Parathyroid adenoma (tissue), 2 donors: ENCODE data around the gene RFC4.
A peak's percentile ranks its signal among the peaks of the same experiment; 100 is the strongest.
"Not testable (repeated sequence)": the region's sequence is repeated elsewhere in the genome, so short reads cannot be mapped to it uniquely, and the experiment has no call there.

Experiments
- H2AFZ ChIP-seq: fragments of 300-600 bp; sonication (generic); one replicate; pipeline ENCODE4 v1.7.0; 2017; ENCODE audit warnings: antibody characterized with exemption, mild to moderate bottlenecking
- H3K27ac ChIP-seq: fragments of 300-600 bp; sonication (generic); one replicate; pipeline ENCODE4 v1.7.0; 2017
- H3K27me3 ChIP-seq: fragments of 300-600 bp; sonication (generic); one replicate; pipeline ENCODE4 v1.7.0; 2017; ENCODE audit warnings: low read length; ENCODE audit not compliant: control insufficient read depth, insufficient read depth
- H3K36me3 ChIP-seq: fragments of 300-600 bp; sonication (generic); one replicate; pipeline ENCODE4 v1.7.0; 2017; ENCODE audit warnings: low read length; ENCODE audit not compliant: control insufficient read depth, insufficient read depth
- H3K4me1 ChIP-seq: fragments of 300-600 bp; sonication (generic); one replicate; pipeline ENCODE4 v1.7.0; 2017; ENCODE audit warnings: control low read depth
- H3K4me2 ChIP-seq: fragments of 300-600 bp; sonication (generic); one replicate; pipeline ENCODE4 v1.7.0; 2017; ENCODE audit warnings: low read length
- H3K4me3 ChIP-seq: fragments of 300-600 bp; sonication (generic); one replicate; pipeline ENCODE4 v1.7.0; 2017; ENCODE audit warnings: low read depth, low read length
- H3K79me2 ChIP-seq: fragments of 300-600 bp; sonication (generic); one replicate; pipeline ENCODE4 v1.7.0; 2017; ENCODE audit warnings: control low read depth
- H3K9ac ChIP-seq: fragments of 300-600 bp; sonication (generic); one replicate; pipeline ENCODE4 v1.7.0; 2017; ENCODE audit warnings: mild to moderate bottlenecking
- H3K9me3 ChIP-seq: fragments of 300-600 bp; sonication (generic); one replicate; pipeline ENCODE4 v1.7.0; 2017; ENCODE audit warnings: low read length; ENCODE audit not compliant: control insufficient read depth
- CTCF ChIP-seq: fragments of 300-600 bp; sonication (generic); IDR thresholded peaks from one replicate; pipeline ENCODE4 v1.7.0; 2017; ENCODE audit warnings: antibody characterized with exemption, mild to moderate bottlenecking
- donor health status: primary hyperparathyroidism.

The RFC4 gene

GRCh38 chr3:186821429-186822387 is 15.4 kb upstream of the RFC4 start:
- Histone ChIP-seq H3K4me3 (no peak overlapping the region), H3K27ac (no peak overlapping the region), H3K4me2 (no peak overlapping the region), H3K79me2 (no peaks in the 10 kb centered on the region), H3K9ac (no peak overlapping the region), H3K36me3 (no peaks in the 10 kb centered on the region), H3K27me3 (no peaks in the 10 kb centered on the region), H3K9me3 (no peaks in the 10 kb centered on the region), H3K4me1 (peaks cover 9% of the 10 kb centered on the region), H2AFZ (no peak overlapping the region)
- peak; percentile 74 for TF ChIP-seq CTCF

- Histone ChIP-seq H3K4me2 (no peak overlapping the region), H3K4me1 (no peaks in the 10 kb centered on the region), H3K36me3 (no peaks in the 10 kb centered on the region), H2AFZ (no peak overlapping the region), H3K9ac (no peak overlapping the region), H3K4me3 (no peak overlapping the region), H3K27ac (no peak overlapping the region), H3K27me3 (no peaks in the 10 kb centered on the region), H3K79me2 (no peaks in the 10 kb centered on the region), H3K9me3 (no peaks in the 10 kb centered on the region)
- no peak for TF ChIP-seq CTCF
Measured at GRCh38 chr3:186818956-186819355, 12.7 kb upstream of the RFC4 start.

- H3K27me3 ChIP-seq = no peaks in the 10 kb centered on the region
- no peak overlapping the region for H3K4me2 ChIP-seq
- no peak overlapping the region for H2AFZ ChIP-seq
- H3K4me1 ChIP-seq = no peaks in the 10 kb centered on the region
- no peak overlapping the region for H3K4me3 ChIP-seq
- no peaks in the 10 kb centered on the region for H3K36me3 ChIP-seq
- H3K79me2 ChIP-seq = no peaks in the 10 kb centered on the region
- TF ChIP-seq CTCF = no peak
- no peaks in the 10 kb centered on the region for H3K9me3 ChIP-seq
- H3K27ac ChIP-seq = no peak overlapping the region
- H3K9ac ChIP-seq = no peak overlapping the region
Measured at GRCh38 chr3:186818516-186818915, 12.2 kb upstream of the RFC4 start.

- Histone ChIP-seq H3K9me3 (no peaks in the 10 kb centered on the region), H3K27me3 (no peaks in the 10 kb centered on the region), H3K36me3 (no peaks in the 10 kb centered on the region), H3K4me1 (no peaks in the 10 kb centered on the region), H2AFZ (no peak overlapping the region), H3K4me3 (no peak overlapping the region), H3K4me2 (no peak overlapping the region), H3K79me2 (no peaks in the 10 kb centered on the region), H3K9ac (no peak overlapping the region), H3K27ac (no peak overlapping the region)
- TF ChIP-seq CTCF = no peak
Measured at GRCh38 chr3:186815435-186815834, 9.2 kb upstream of the RFC4 start.

- Histone ChIP-seq H3K4me1 (no peaks in the 10 kb centered on the region), H3K4me3 (no peak overlapping the region), H3K9me3 (no peaks in the 10 kb centered on the region), H3K9ac (no peak overlapping the region), H3K36me3 (no peaks in the 10 kb centered on the region), H3K79me2 (no peaks in the 10 kb centered on the region), H2AFZ (no peak overlapping the region), H3K4me2 (no peak overlapping the region), H3K27ac (no peak overlapping the region), H3K27me3 (no peaks in the 10 kb centered on the region)
- no peak for TF ChIP-seq CTCF
Measured at GRCh38 chr3:186814100-186814499, 7.8 kb upstream of the RFC4 start.

GRCh38 chr3:186811313-186811712 is 5.0 kb upstream of the RFC4 start:
- not testable (repeated sequence) for H3K9ac ChIP-seq, H3K4me2 ChIP-seq, H3K79me2 ChIP-seq, H3K27ac ChIP-seq, H3K9me3 ChIP-seq, H3K36me3 ChIP-seq, H3K4me3 ChIP-seq, H2AFZ ChIP-seq, H3K4me1 ChIP-seq, H3K27me3 ChIP-seq
